DND-41 (cell line): ENCODE results near the gene MESP2.

ENCODE experiments used
- ATAC-seq: fragments of 200-7000 bp; cut with Tn5 transposase; 3 replicates; pipeline ENCODE4 v1.9.1; 2021; ENCODE audit warnings: low read depth; ENCODE audit not compliant: insufficient read depth
- DNase-seq: peaks from one replicate; pipeline ENCODE4 v3.0.0-alpha.2; 2020
- H2AFZ ChIP-seq: 2 replicates; pipeline ENCODE4 v1.6.0; 2012; ENCODE audit warnings: low read depth, low read length
- H3K27ac ChIP-seq: 2 replicates; pipeline ENCODE4 v1.5.1; 2012; ENCODE audit warnings: low read length, inconsistent platforms
- H3K27me3 ChIP-seq: fragments of 200-600 bp; sonication (generic); 2 replicates; pipeline ENCODE4 v1.6.0; 2012; ENCODE audit warnings: low read length, mild to moderate bottlenecking, inconsistent platforms; ENCODE audit not compliant: insufficient read depth, poor library complexity
- H3K36me3 ChIP-seq: 2 replicates; pipeline ENCODE4 v1.5.1; 2012; ENCODE audit warnings: low read length, inconsistent platforms; ENCODE audit not compliant: insufficient read depth
- H3K4me1 ChIP-seq: 2 replicates; pipeline ENCODE4 v1.5.1; 2012; ENCODE audit warnings: mild to moderate bottlenecking, low read length; ENCODE audit not compliant: insufficient read depth
- H3K4me2 ChIP-seq: 2 replicates; pipeline ENCODE4 v1.6.0; 2012; ENCODE audit warnings: mild to moderate bottlenecking, moderate library complexity, low read length, inconsistent platforms; ENCODE audit not compliant: insufficient read depth
- H3K4me3 ChIP-seq, 2 experiments: fragments of 200-600 bp in 1 of 2; shearing (Covaris generic) in 1 of 2; 2 replicates each; pipeline ENCODE4 v1.5.1; 2012 to 2016; ENCODE audit warnings: inconsistent platforms in 2 of 2, low read length in 2 of 2, mild to moderate bottlenecking in 2 of 2, low read depth in 1 of 2, moderate library complexity in 1 of 2
- H3K79me2 ChIP-seq: 2 replicates; pipeline ENCODE4 v1.6.0; 2012; ENCODE audit warnings: low read length, inconsistent platforms; ENCODE audit not compliant: insufficient read depth
- H3K9ac ChIP-seq: 2 replicates; pipeline ENCODE4 v1.6.0; 2012; ENCODE audit warnings: low read depth, mild to moderate bottlenecking, inconsistent platforms, low read length, moderate library complexity
- H3K9me3 ChIP-seq: 2 replicates; pipeline ENCODE4 v1.5.1; 2012; ENCODE audit warnings: low read length, moderate library complexity, mild to moderate bottlenecking, inconsistent platforms; ENCODE audit not compliant: insufficient read depth, severe bottlenecking
- H4K20me1 ChIP-seq: 2 replicates; pipeline ENCODE4 v1.6.0; 2012; ENCODE audit warnings: low read length; ENCODE audit not compliant: insufficient read depth
- EZH2 ChIP-seq: IDR thresholded peaks from 3 replicates; pipeline ENCODE4 v1.6.1; 2012; ENCODE audit warnings: borderline replicate concordance, low read depth, mild to moderate bottlenecking, moderate library complexity, low read length, inconsistent platforms; ENCODE audit not compliant: severe bottlenecking
- TF ChIP-seq, protein P1 (sequence below): IDR thresholded peaks from 2 replicates; pipeline ENCODE4 v1.5.1; 2012; ENCODE audit warnings: borderline replicate concordance, low read length, moderate library complexity, mild to moderate bottlenecking; ENCODE audit not compliant: poor library complexity, severe bottlenecking; ENCODE audit errors: extremely low read depth

MESP2 gene

DNA sequence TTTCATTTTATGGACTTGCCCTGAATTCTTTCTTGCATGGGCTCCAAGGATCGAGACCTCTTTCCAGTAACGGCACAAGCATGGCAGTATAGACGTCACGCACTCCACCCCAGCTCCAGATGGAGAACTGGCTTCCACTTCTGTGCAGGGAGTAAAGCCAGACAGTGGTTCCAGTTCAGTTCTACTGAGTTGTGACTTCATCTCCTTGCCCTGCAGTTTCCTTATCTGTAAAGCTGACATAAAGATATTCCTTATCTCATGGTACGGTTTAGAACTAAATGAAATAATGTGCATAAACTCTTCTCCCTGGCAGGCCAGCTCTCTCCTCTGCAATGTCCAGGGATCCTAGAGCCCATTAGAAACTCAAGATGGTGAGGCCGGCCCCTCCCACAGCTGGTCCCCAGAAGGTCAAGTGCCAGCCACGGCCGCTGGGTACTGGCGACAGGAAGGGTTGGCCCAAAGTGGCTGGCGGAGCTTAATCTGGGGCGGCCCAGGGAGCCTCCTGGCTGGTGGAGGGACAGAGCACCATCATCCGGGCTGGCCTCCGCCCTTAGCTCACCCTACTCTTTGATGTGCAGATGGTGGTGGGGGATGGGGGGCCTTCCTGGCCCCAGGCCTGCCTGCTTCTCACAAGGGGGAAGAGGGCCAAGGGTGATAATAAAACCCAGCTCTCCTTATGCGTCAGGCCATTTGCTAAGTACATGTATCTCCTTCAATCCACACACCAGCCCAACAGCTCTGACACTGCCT, 7.2 kb downstream of the MESP2 start:
- Histone ChIP-seq H4K20me1 (no peaks in the 10 kb centered on the region), H3K27ac (no peak overlapping the region), H3K27me3 (no peaks in the 10 kb centered on the region), H3K79me2 (no peaks in the 10 kb centered on the region), H3K36me3 (no peaks in the 10 kb centered on the region), H3K4me2 (no peak overlapping the region), H3K9ac (no peak overlapping the region), H2AFZ (no peak overlapping the region), H3K9me3 (no peaks in the 10 kb centered on the region), H3K4me1 (no peaks in the 10 kb centered on the region), H3K4me3 (no peak overlapping the region)
- TF ChIP-seq, protein P1, sequence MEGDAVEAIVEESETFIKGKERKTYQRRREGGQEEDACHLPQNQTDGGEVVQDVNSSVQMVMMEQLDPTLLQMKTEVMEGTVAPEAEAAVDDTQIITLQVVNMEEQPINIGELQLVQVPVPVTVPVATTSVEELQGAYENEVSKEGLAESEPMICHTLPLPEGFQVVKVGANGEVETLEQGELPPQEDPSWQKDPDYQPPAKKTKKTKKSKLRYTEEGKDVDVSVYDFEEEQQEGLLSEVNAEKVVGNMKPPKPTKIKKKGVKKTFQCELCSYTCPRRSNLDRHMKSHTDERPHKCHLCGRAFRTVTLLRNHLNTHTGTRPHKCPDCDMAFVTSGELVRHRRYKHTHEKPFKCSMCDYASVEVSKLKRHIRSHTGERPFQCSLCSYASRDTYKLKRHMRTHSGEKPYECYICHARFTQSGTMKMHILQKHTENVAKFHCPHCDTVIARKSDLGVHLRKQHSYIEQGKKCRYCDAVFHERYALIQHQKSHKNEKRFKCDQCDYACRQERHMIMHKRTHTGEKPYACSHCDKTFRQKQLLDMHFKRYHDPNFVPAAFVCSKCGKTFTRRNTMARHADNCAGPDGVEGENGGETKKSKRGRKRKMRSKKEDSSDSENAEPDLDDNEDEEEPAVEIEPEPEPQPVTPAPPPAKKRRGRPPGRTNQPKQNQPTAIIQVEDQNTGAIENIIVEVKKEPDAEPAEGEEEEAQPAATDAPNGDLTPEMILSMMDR, result no peak
- no peak for TF ChIP-seq EZH2
- ATAC-seq (no peak), DNase-seq (no peak)

DNA sequence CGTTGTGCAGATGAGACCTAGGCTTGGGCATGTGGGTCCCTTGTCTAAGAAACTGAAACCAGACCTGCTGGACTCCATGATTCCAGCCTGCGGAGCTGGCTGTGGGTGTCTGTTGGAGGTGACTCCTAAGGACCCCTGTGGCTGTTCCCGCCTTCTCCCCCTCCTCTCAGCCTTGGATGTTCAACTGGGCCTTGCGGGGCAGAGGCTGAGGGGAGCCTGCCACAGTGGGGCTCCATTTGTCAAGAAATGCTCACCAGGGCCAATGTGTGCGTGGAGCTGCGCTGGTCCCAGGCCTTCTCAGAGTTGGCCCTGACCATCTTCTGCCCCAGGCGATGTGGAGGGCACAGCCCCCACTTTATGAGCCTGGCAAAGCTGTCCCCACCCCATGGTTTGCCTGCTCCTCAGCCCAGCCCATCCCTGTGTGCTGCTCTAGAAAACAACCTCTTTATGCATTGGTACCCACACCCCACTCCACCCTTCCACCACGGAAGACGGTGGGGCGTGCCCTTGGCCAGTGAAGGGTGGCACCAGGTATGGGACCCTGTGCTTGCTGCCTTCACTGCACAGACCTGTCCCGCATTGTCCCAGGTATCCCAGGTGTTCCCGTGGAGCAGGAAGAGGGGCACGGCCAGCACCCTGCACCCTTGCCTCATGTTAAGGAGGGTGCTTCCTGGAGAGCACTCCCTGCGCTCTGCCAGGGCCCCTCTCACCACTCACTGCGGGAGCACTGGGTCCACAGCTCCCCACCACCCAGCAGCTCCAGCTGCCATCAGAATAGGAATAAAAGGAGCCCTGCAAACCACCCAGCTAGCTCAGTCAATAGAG, 7.9 kb downstream of the MESP2 start:
- H3K9ac ChIP-seq, result no peak overlapping the region
- no peaks in the 10 kb centered on the region for H3K79me2 ChIP-seq
- H3K27me3 ChIP-seq, result no peaks in the 10 kb centered on the region
- no peak overlapping the region for H2AFZ ChIP-seq
- DNase-seq (no peak), ATAC-seq (no peak)
- no peak overlapping the region for H3K4me2 ChIP-seq
- no peaks in the 10 kb centered on the region for H4K20me1 ChIP-seq
- no peak for TF ChIP-seq EZH2
- TF ChIP-seq, protein P1, result no peak
- no peak overlapping the region for H3K4me3 ChIP-seq
- no peaks in the 10 kb centered on the region for H3K36me3 ChIP-seq
- H3K4me1 ChIP-seq, result no peaks in the 10 kb centered on the region
- no peaks in the 10 kb centered on the region for H3K9me3 ChIP-seq
- no peak overlapping the region for H3K27ac ChIP-seq

DNA sequence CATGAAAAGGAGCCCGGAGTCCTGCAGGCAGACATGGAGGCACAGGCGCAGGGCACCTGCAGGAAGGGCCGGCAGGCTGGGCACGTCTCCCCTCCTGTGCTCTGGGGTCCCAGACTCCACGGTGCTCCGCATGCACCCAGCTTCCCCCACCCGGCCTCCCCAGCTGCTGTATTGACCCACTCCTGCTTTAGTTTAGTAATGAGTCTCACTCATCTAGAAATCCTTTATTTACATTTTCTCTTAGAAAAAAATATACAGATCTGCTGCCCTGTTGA, 8.5 kb downstream of the MESP2 start:
- H3K4me1 ChIP-seq, result no peaks in the 10 kb centered on the region
- H3K4me3 ChIP-seq, result no peak overlapping the region
- H3K9ac ChIP-seq, result no peak overlapping the region
- H2AFZ ChIP-seq, result no peak overlapping the region
- no peak for DNase-seq
- H3K9me3 ChIP-seq, result no peaks in the 10 kb centered on the region
- H3K36me3 ChIP-seq, result no peaks in the 10 kb centered on the region
- H3K27ac ChIP-seq, result no peak overlapping the region
- no peaks in the 10 kb centered on the region for H3K27me3 ChIP-seq
- no peak overlapping the region for H3K4me2 ChIP-seq
- H4K20me1 ChIP-seq, result no peaks in the 10 kb centered on the region
- no peaks in the 10 kb centered on the region for H3K79me2 ChIP-seq
- TF ChIP-seq, protein P1, result no peak
- no peak for TF ChIP-seq EZH2
- ATAC-seq, result no peak
